GM12878 (cell line): Measurements from ENCODE around the gene ALAS2. TPM values are rescaled to one million over a fixed set of nuclear protein-coding genes. Genes with fewer than 3 reads are reported as not detected.

ENCODE experiments used
- ATAC-seq: fragments of 200-7000 bp; cut with Tn5 transposase; 3 replicates; pipeline ENCODE4 v1.9.1; 2020; ENCODE audit warnings: mild to moderate bottlenecking, moderate library complexity
- BruUV-seq: library from RNA; stranded (reverse); fragments of 400-500 nt; replicated peaks from 2 replicates; lab custom pipeline; 2021; lab: Mats Ljungman, UMichigan
- CTCF ChIA-PET: fragments of 300-600 bp; sonication (Branson Sonifier 250); formaldehyde crosslinking; extraction: SDS; loops from one replicate; lab custom pipeline; 2021; ENCODE audit warnings: inconsistent platforms; lab: Yijun Ruan, JAX
- POLR2A ChIA-PET: fragments of 350-600 bp; formaldehyde crosslinking; extraction: SDS; loops from one replicate; lab custom pipeline; 2021; ENCODE audit warnings: inconsistent platforms; lab: Charles Lee
- RAD21 ChIA-PET: fragments of 300-600 bp; sonication (Branson Sonifier 250); formaldehyde crosslinking; loops from one replicate; lab custom pipeline; 2023; ENCODE audit warnings: antibody characterized with exemption; ENCODE audit not compliant: unreplicated experiment; lab: Charles Lee
- SMC1A ChIA-PET: fragments of 300-600 bp; sonication (Branson Sonifier 250); formaldehyde crosslinking; loops from one replicate; lab custom pipeline; 2023; ENCODE audit not compliant: unreplicated experiment, uncharacterized antibody; lab: Charles Lee
- DNase-seq: peaks from one replicate; pipeline ENCODE4 v3.0.0-alpha.2; 2011; ENCODE audit warnings: low read depth, low spot score
- FAIRE-seq: peaks from 3 replicates; lab custom pipeline; 2011; peaks lifted over from hg19 to GRCh38; lab: Jason Lieb, UNC
- H2AFZ ChIP-seq: 2 replicates; pipeline ENCODE4 v1.6.0; 2011; ENCODE audit warnings: low read depth, low read length, control low read depth; ENCODE audit not compliant: control insufficient read depth
- H3K27ac ChIP-seq: 2 replicates; pipeline ENCODE4 v1.5.1; 2011; ENCODE audit warnings: control low read depth; ENCODE audit not compliant: control insufficient read depth, insufficient read depth
- H3K27me3 ChIP-seq, 2 experiments: replicated peaks in 1 of 2; 2 replicates each; pipeline versions ENCODE4 v1.6.0 to v1.6.1; 2011; ENCODE audit warnings: low read length in 1 of 2; ENCODE audit not compliant: control insufficient read depth in 2 of 2, insufficient read depth in 2 of 2
- H3K36me3 ChIP-seq, 2 experiments: 2 replicates each; pipeline ENCODE4 v1.5.1; 2011; ENCODE audit warnings: low read length in 1 of 2; ENCODE audit not compliant: control insufficient read depth in 2 of 2, insufficient read depth in 2 of 2
- H3K4me1 ChIP-seq: 2 replicates; pipeline ENCODE4 v1.6.1; 2011; ENCODE audit warnings: mild to moderate bottlenecking, low read length, moderate library complexity, mixed read lengths; ENCODE audit not compliant: control insufficient read depth, insufficient read depth
- H3K4me2 ChIP-seq: 2 replicates; pipeline ENCODE4 v1.6.0; 2011; ENCODE audit warnings: control low read depth; ENCODE audit not compliant: control insufficient read depth, insufficient read depth
- H3K4me3 ChIP-seq: fragments of 200-600 bp; sonication (generic); 2 replicates; pipeline ENCODE4 v1.5.1; 2016
- H3K79me2 ChIP-seq: 2 replicates; pipeline ENCODE4 v1.6.0; 2011; ENCODE audit warnings: low read length; ENCODE audit not compliant: control insufficient read depth, insufficient read depth
- H3K9ac ChIP-seq: 2 replicates; pipeline ENCODE4 v1.8.0; 2011; ENCODE audit warnings: low read length, control low read depth, mixed read lengths; ENCODE audit not compliant: control insufficient read depth, insufficient read depth
- H3K9me3 ChIP-seq: replicated peaks from 3 replicates; pipeline ENCODE4 v1.5.1; 2011; ENCODE audit warnings: mild to moderate bottlenecking, low read length; ENCODE audit not compliant: control insufficient read depth, insufficient read depth
- H4K20me1 ChIP-seq: 2 replicates; pipeline ENCODE4 v1.6.0; 2011; ENCODE audit not compliant: control insufficient read depth, insufficient read depth
- ASH2L ChIP-seq: fragments of 300-600, 200-600 bp; sonication (generic); IDR thresholded peaks from 2 replicates; pipeline ENCODE4 v1.6.1; 2017; ENCODE audit warnings: low read depth, mild to moderate bottlenecking, borderline replicate concordance
- BCLAF1 ChIP-seq: fragments of 450-650 bp; IDR thresholded peaks from 2 replicates; pipeline ENCODE4 v1.6.1; 2017; ENCODE audit warnings: antibody characterized with exemption, mild to moderate bottlenecking, moderate library complexity
- CEBPB ChIP-seq, 2 experiments: fragments of 150-350 bp in 1 of 2; IDR thresholded peaks; 2 replicates each; pipeline ENCODE4 v1.6.1; 2012 to 2014; ENCODE audit warnings: low read depth in 2 of 2, low read length in 2 of 2, borderline replicate concordance in 1 of 2, inconsistent platforms in 1 of 2
- DPF2 ChIP-seq: fragments of 450-650 bp; IDR thresholded peaks from 2 replicates; pipeline ENCODE4 v1.6.1; 2017; ENCODE audit warnings: mild to moderate bottlenecking
- E2F8 ChIP-seq: fragments of 450-650 bp; IDR thresholded peaks from 2 replicates; pipeline ENCODE4 v1.6.1; 2018; ENCODE audit warnings: mild to moderate bottlenecking, low read depth, moderate library complexity; ENCODE audit not compliant: partially characterized antibody
- MXI1 ChIP-seq: fragments of 150-350 bp; IDR thresholded peaks from 2 replicates; pipeline ENCODE4 v1.6.1; 2011; ENCODE audit warnings: low read depth, mild to moderate bottlenecking, inconsistent platforms, low read length, improper control_type of control experiment
- POLR2AphosphoS5 ChIP-seq: IDR thresholded peaks from 2 replicates; pipeline ENCODE4 v1.6.1; 2011; ENCODE audit warnings: mild to moderate bottlenecking, low read length, inconsistent platforms
- SMARCA5 ChIP-seq: fragments of 450-650 bp; IDR thresholded peaks from 2 replicates; pipeline ENCODE4 v1.6.1; 2017; ENCODE audit warnings: mild to moderate bottlenecking
- SPI1 ChIP-seq: IDR thresholded peaks from 2 replicates; pipeline ENCODE4 v1.6.1; 2011; ENCODE audit warnings: low read depth, mild to moderate bottlenecking, low read length, moderate library complexity, borderline replicate concordance; ENCODE audit not compliant: insufficient read depth
- TAF1 ChIP-seq: IDR thresholded peaks from 2 replicates; pipeline ENCODE4 v1.6.1; 2011; ENCODE audit warnings: mild to moderate bottlenecking, low read depth, low read length, borderline replicate concordance
- WRNIP1 ChIP-seq: IDR thresholded peaks from 2 replicates; pipeline ENCODE4 v1.6.1; 2011; ENCODE audit warnings: low read depth, low read length, improper control_type of control experiment, borderline replicate concordance
- ZBTB4 ChIP-seq: fragments of 450-650 bp; formaldehyde crosslinking; IDR thresholded peaks from 2 replicates; pipeline ENCODE4 v1.4.0; 2022; ENCODE audit warnings: mild to moderate bottlenecking, moderate library complexity
- WGBS: methylation state at CpG from one replicate; pipeline ENCODE4 v1.1.6; 2016; ENCODE audit warnings: low lambda C conversion rate; ENCODE audit not compliant: insufficient replicate concordance, insufficient coverage; ENCODE audit errors: missing lambda C conversion rate; 5-methylcytosine and 5-hydroxymethylcytosine counted together
- in situ Hi-C: fragments of 300-500 bp; cut with MboI; formaldehyde crosslinking; loops from 9 replicates; pipeline ENCODE4 v1.14.3; 2018; ENCODE audit warnings: mixed read lengths
- intact Hi-C: fragments of 100-400 bp; cut with micrococcal nuclease; formaldehyde crosslinking; loops from one replicate; pipeline ENCODE4 v1.14.2; 2022; ENCODE audit not compliant: unreplicated experiment
- polyA plus RNA-seq, 11 experiments: library from polyadenylated mRNA; depleted of rRNA in 4 of 11; unstranded in 6 of 11; stranded (reverse) in 5 of 11; fragments of >200 nt; fragmentation: Nextera tagmentation in 4 of 11; fragmentation: Illumina TruSeq in 1 of 11; extraction: Ambion mirVana in 4 of 11; extraction: Trizol in 1 of 11; gene quantifications; 1 replicate in 1 of 11; 2 replicates in 10 of 11; pipeline versions ENCODE4 v1.2.1 to v1.2.3, GENCODE V29; 2011 to 2016; ENCODE audit warnings: inconsistent platforms in 2 of 11, missing spikeins in 2 of 11, low read depth in 1 of 11
- total RNA-seq, 4 experiments: library from RNA; depleted of rRNA in 3 of 4; stranded (reverse); fragments of >200 nt in 3 of 4; fragmentation: Illumina TruSeq in 1 of 4; extraction: Trizol in 1 of 4; gene quantifications; 2 replicates each; pipeline versions ENCODE4 v1.2.1 to v1.2.3, GENCODE V29; 2013 to 2021

ALAS2 gene
- total and polyA plus RNA-seq, 10 of the 15 experiments (the other 5 are each of a cell fraction or from before 2014, with no cell fraction given), result not detected

- TF ChIP-seq WRNIP1, result no peak
- TF ChIP-seq ZBTB4 (CRISPR knock-in tag), result no peak
- TF ChIP-seq POLR2AphosphoS5, result no peak
- TF ChIP-seq SMARCA5, result no peak
- TF ChIP-seq ASH2L, result no peak
Measured at GRCh38 chrX:54994099-54994498, 36.7 kb downstream of the ALAS2 start, which contains the start of gene PFKFB1 (continued).

- H3K4me3 ChIP-seq, result no peak overlapping the region
- no peak for FAIRE-seq
- H3K27ac ChIP-seq, result no peak overlapping the region
- no peak overlapping the region for H3K9ac ChIP-seq
- no peak for DNase-seq
- no peak for ATAC-seq
- 87% methylated on average over 1 of the region's 1 CpG for WGBS
- H3K9me3 ChIP-seq, result no peaks in the 10 kb centered on the region
- intact Hi-C loops (no loop called here), in situ Hi-C loops (no loop called here)
- H3K36me3 ChIP-seq, result no peaks in the 10 kb centered on the region
- no peaks in the 10 kb centered on the region for H3K79me2 ChIP-seq
- H2AFZ ChIP-seq, result no peak overlapping the region
- POLR2A ChIA-PET, result no interaction called here
- RAD21 ChIA-PET, result no interaction called here
- H3K4me2 ChIP-seq, result no peak overlapping the region
- no peaks in the 10 kb centered on the region for H4K20me1 ChIP-seq
- CTCF ChIA-PET, result interaction anchor here (0.5 kb wide), 1 partner anchor 562 kb away, joined by 5 read pairs; no protein-coding TSS in a partner anchor
- no peaks in the 10 kb centered on the region; the same call in 1 of the 2 replicates for H3K4me1 ChIP-seq
- SMC1A ChIA-PET, result no interaction called here
- BruUV-seq, result no TSS peak
- H3K27me3 ChIP-seq, result no peaks in the 10 kb centered on the region
- TF ChIP-seq BCLAF1 (no peak), SPI1 (no peak), TAF1 (no peak), MXI1 (no peak), DPF2 (no peak), E2F8 (no peak), CEBPB (IDR thresholded peaks at IDR 0.05; ENCODE audit: borderline replicate concordance in 1 of 2, low read depth in 2 of 2, low read length in 2 of 2) (no peak)
Measured at GRCh38 chrX:54992911-54993622, 37.7 kb downstream of the ALAS2 start.
